GM12878 (cell line): ENCODE results near the gene PAIP2. TPM values are rescaled to one million over a fixed set of nuclear protein-coding genes. Genes with fewer than 3 reads are reported as not detected.

Experiments used
- ATF7 ChIP-seq: fragments of 450-650 bp; IDR thresholded peaks from 2 replicates; pipeline ENCODE4 v1.6.1; 2016; ENCODE audit warnings: low read depth, mild to moderate bottlenecking
- BCL11A ChIP-seq: IDR thresholded peaks from 2 replicates; pipeline ENCODE4 v1.6.1; 2011; ENCODE audit warnings: low read depth, low read length
- CBFB ChIP-seq: IDR thresholded peaks from 2 replicates; pipeline ENCODE4 v1.6.1; 2016; ENCODE audit warnings: antibody characterized with exemption, low read depth
- CBX5 ChIP-seq: sonication (generic); IDR thresholded peaks from 2 replicates; pipeline ENCODE4 v1.6.1; 2016; ENCODE audit warnings: low read depth, moderate library complexity, mild to moderate bottlenecking, inconsistent platforms
- CHD1 ChIP-seq: IDR thresholded peaks from 2 replicates; pipeline ENCODE4 v1.6.1; 2012; ENCODE audit warnings: low read depth, low read length, improper control_type of control experiment
- DPF2 ChIP-seq: fragments of 450-650 bp; IDR thresholded peaks from 2 replicates; pipeline ENCODE4 v1.6.1; 2017; ENCODE audit warnings: mild to moderate bottlenecking
- EED ChIP-seq: sonication (generic); IDR thresholded peaks from 2 replicates; pipeline ENCODE4 v1.6.1; 2016; ENCODE audit warnings: antibody characterized with exemption, low read depth
- EP300 ChIP-seq, 2 experiments: fragments of 150-350 bp in 1 of 2; IDR thresholded peaks; 2 replicates each; pipeline ENCODE4 v1.6.1; 2011 to 2012; ENCODE audit warnings: low read depth in 2 of 2, low read length in 2 of 2, borderline replicate concordance in 1 of 2, improper control_type of control experiment in 1 of 2, inconsistent platforms in 1 of 2; ENCODE audit not compliant: control insufficient read depth in 1 of 2
- ETV6 ChIP-seq, 2 experiments: fragments of 450-650 bp in 1 of 2; IDR thresholded peaks in 1 of 2; conservative IDR thresholded peaks in 1 of 2; 2 replicates each; pipeline ENCODE4 v1.6.1; 2014; ENCODE audit warnings: antibody characterized with exemption in 1 of 2, borderline replicate concordance in 1 of 2, low read depth in 1 of 2, mild to moderate bottlenecking in 1 of 2, moderate library complexity in 1 of 2
- HDAC6 ChIP-seq: fragments of 200-600 bp; sonication (generic); IDR thresholded peaks from one replicate; pipeline ENCODE4 v1.8.0; 2017; ENCODE audit warnings: antibody characterized with exemption; ENCODE audit not compliant: unreplicated experiment
- HSF1 ChIP-seq: fragments of 150-350 bp; IDR thresholded peaks from 2 replicates; pipeline ENCODE4 v1.6.1; 2014; ENCODE audit warnings: mild to moderate bottlenecking, low read depth, low read length
- IRF4 ChIP-seq: IDR thresholded peaks from 2 replicates; pipeline ENCODE4 v1.6.1; 2011; ENCODE audit warnings: low read depth, low read length
- JUND ChIP-seq: IDR thresholded peaks from 2 replicates; pipeline ENCODE4 v1.6.1; 2012; ENCODE audit warnings: low read depth, mild to moderate bottlenecking, low read length, improper control_type of control experiment, moderate library complexity
- NFXL1 ChIP-seq: fragments of 450-650 bp; IDR thresholded peaks from 2 replicates; pipeline ENCODE4 v1.6.1; 2017; ENCODE audit warnings: antibody characterized with exemption, mild to moderate bottlenecking, borderline replicate concordance
- POLR2AphosphoS5 ChIP-seq: IDR thresholded peaks from 2 replicates; pipeline ENCODE4 v1.6.1; 2011; ENCODE audit warnings: mild to moderate bottlenecking, low read length, inconsistent platforms
- RAD21 ChIP-seq: IDR thresholded peaks from 2 replicates; pipeline ENCODE4 v1.6.1; 2011; ENCODE audit warnings: mild to moderate bottlenecking, low read depth, low read length, moderate library complexity; ENCODE audit not compliant: insufficient read depth
- RAD51 ChIP-seq: fragments of 450-650 bp; IDR thresholded peaks from 2 replicates; pipeline ENCODE4 v1.6.1; 2016; ENCODE audit warnings: moderate library complexity, mild to moderate bottlenecking, inconsistent platforms
- RUNX3 ChIP-seq: IDR thresholded peaks from 2 replicates; pipeline ENCODE4 v1.6.1; 2012; ENCODE audit warnings: low read length, inconsistent platforms
- SP1 ChIP-seq: IDR thresholded peaks from one replicate; pipeline ENCODE4 v1.6.1; 2011; ENCODE audit warnings: low read depth, low read length
- SREBF2 ChIP-seq: IDR thresholded peaks from 2 replicates; pipeline ENCODE4 v1.6.1; 2012; ENCODE audit warnings: mild to moderate bottlenecking, low read length
- USF1 ChIP-seq: IDR thresholded peaks from 2 replicates; pipeline ENCODE4 v1.6.1; 2011; ENCODE audit warnings: borderline replicate concordance, low read depth, mild to moderate bottlenecking, moderate library complexity, mixed read lengths, low read length; ENCODE audit not compliant: insufficient read depth; ENCODE audit errors: extremely low read length
- ZBTB40 ChIP-seq: fragments of 450-650 bp; IDR thresholded peaks from 2 replicates; pipeline ENCODE4 v1.6.1; 2016; ENCODE audit warnings: mild to moderate bottlenecking, moderate library complexity, borderline replicate concordance
- ZNF24 ChIP-seq: fragments of 450-650 bp; IDR thresholded peaks from 2 replicates; pipeline ENCODE4 v1.6.1; 2017; ENCODE audit warnings: antibody characterized with exemption, mild to moderate bottlenecking
- polyA plus RNA-seq, 11 experiments: library from polyadenylated mRNA; depleted of rRNA in 4 of 11; unstranded in 6 of 11; stranded (reverse) in 5 of 11; fragments of >200 nt; fragmentation: Nextera tagmentation in 4 of 11; fragmentation: Illumina TruSeq in 1 of 11; extraction: Ambion mirVana in 4 of 11; extraction: Trizol in 1 of 11; gene quantifications; 1 replicate in 1 of 11; 2 replicates in 10 of 11; pipeline versions ENCODE4 v1.2.1 to v1.2.3, GENCODE V29; 2011 to 2016; ENCODE audit warnings: inconsistent platforms in 2 of 11, missing spikeins in 2 of 11, low read depth in 1 of 11
- total RNA-seq, 4 experiments: library from RNA; depleted of rRNA in 3 of 4; stranded (reverse); fragments of >200 nt in 3 of 4; fragmentation: Illumina TruSeq in 1 of 4; extraction: Trizol in 1 of 4; gene quantifications; 2 replicates each; pipeline versions ENCODE4 v1.2.1 to v1.2.3, GENCODE V29; 2013 to 2021

PAIP2 gene
- total and polyA plus RNA-seq, 10 of the 15 experiments (the other 5 are each of a cell fraction or from before 2014, with no cell fraction given), result 49.9 to 154 (median 102) TPM

GRCh38 chr5:139399501-139400121, 58.0 kb downstream of the PAIP2 start (continued):
- TF ChIP-seq RAD51 (peak; percentile 8; the same call in 1 of the 2 replicates), ZBTB40 (no peak), EED (peak; percentile 58; the same call in 1 of the 2 replicates), RUNX3 (no peak), BCL11A (peak; percentile 49; the same call in 1 of the 2 replicates), SP1 (peak; percentile 38), ETV6 (conservative IDR thresholded peaks at IDR 0.05 in 1 of 2, IDR thresholded peaks at IDR 0.05 in 1 of 2; ENCODE audit: borderline replicate concordance in 1 of 2, low read depth in 1 of 2) (0 out of 4 replicates have a peak, but pooled peaks of 1 of the 2 experiments have one; percentile 23), IRF4 (peak; percentile 79), RAD21 (no peak), EP300 (IDR thresholded peaks at IDR 0.05; ENCODE audit: borderline replicate concordance in 1 of 2, control insufficient read depth in 1 of 2, low read depth in 2 of 2, low read length in 2 of 2) (peak; percentile 65 to 71; a peak in 3 of 4 replicates), ATF7 (peak; percentile 92), ZNF24 (peak; percentile 7; the same call in 1 of the 2 replicates), CBFB (peak; percentile 43; the same call in 1 of the 2 replicates), CHD1 (no peak), HDAC6 (no peak), SREBF2 (no peak), DPF2 (peak; percentile 84), POLR2AphosphoS5 (peak; percentile 63), HSF1 (no peak; the same call in 1 of the 2 replicates), NFXL1 (no peak), JUND (0 out of 2 replicates have a peak, but pooled peaks have one; percentile 7), USF1 (no peak), CBX5 (no peak)
